ENCODE results near the gene HERC2.

GRCh38 chr15:28272587-28272986 lies 49.4 kb downstream of the HERC2 start:
- TF ChIP-seq CTCF (IDR thresholded peaks at IDR 0.05): no peak
- no peak for TF ChIP-seq RFX5 (IDR thresholded peaks at IDR 0.05; ENCODE audit: low read length)
- TF ChIP-seq TAF1 (IDR thresholded peaks at IDR 0.05; ENCODE audit: borderline replicate concordance, low read depth, low read length): no peak
- TF ChIP-seq USF1 (IDR thresholded peaks at IDR 0.05; ENCODE audit: borderline replicate concordance, low read depth): no peak
- TF ChIP-seq YY1 (IDR thresholded peaks at IDR 0.05; ENCODE audit: low read depth): no peak
- no peak for TF ChIP-seq JUND (IDR thresholded peaks at IDR 0.05)
- no peak for TF ChIP-seq TEAD4 (IDR thresholded peaks at IDR 0.05; ENCODE audit: borderline replicate concordance, insufficient read depth)
- TF ChIP-seq ELF1 (IDR thresholded peaks at IDR 0.05): no peak
- TF ChIP-seq REST (IDR thresholded peaks at IDR 0.05; ENCODE audit: low read depth, low read length): no peak
- no peak for TF ChIP-seq SIN3A (IDR thresholded peaks at IDR 0.05; ENCODE audit: borderline replicate concordance, low read depth, low read length)
- TF ChIP-seq MAX (IDR thresholded peaks at IDR 0.05; ENCODE audit: low read depth): no peak
- TF ChIP-seq FOXJ3 (CRISPR knock-in tag; IDR thresholded peaks at IDR 0.05): no peak

All from SK-N-SH (cell line).